Activated CD8-positive, alpha-beta T cell treated with anti-CD3 and anti-CD28 coated beads for 36 hours (primary cell): ENCODE data around the gene HEPACAM. TPM values are rescaled to one million over a fixed set of nuclear protein-coding genes. Genes with fewer than 3 reads are reported as not detected.

Experiments used
- ATAC-seq: fragments of 200-7000 bp; cut with Tn5 transposase; one replicate; pipeline ENCODE4 v1.10.0; 2021; ENCODE audit warnings: mild to moderate bottlenecking, moderate library complexity
- CTCF ChIA-PET: fragments of 350-600 bp; sonication (Branson Sonifier 250); formaldehyde crosslinking; loops from one replicate; lab custom pipeline; 2021; ENCODE audit warnings: antibody characterized with exemption; lab: Charles Lee
- POLR2A ChIA-PET: fragments of 350-600 bp; sonication (Branson Sonifier 250); formaldehyde crosslinking; loops from one replicate; lab custom pipeline; 2021; ENCODE audit warnings: antibody characterized with exemption; lab: Charles Lee
- DNase-seq: peaks from one replicate; pipeline ENCODE4 v3.0.0-alpha.2; 2020
- H3K27ac Mint-ChIP-seq: one replicate; pipeline ENCODE4 v1.8.0; 2021; ENCODE audit warnings: mild to moderate bottlenecking, mixed read lengths
- H3K27me3 Mint-ChIP-seq: one replicate; pipeline ENCODE4 v1.8.0; 2021; ENCODE audit warnings: mixed read lengths
- H3K36me3 Mint-ChIP-seq: one replicate; pipeline ENCODE4 v1.8.0; 2021; ENCODE audit warnings: low read depth, mixed read lengths
- H3K4me1 Mint-ChIP-seq: one replicate; pipeline ENCODE4 v1.8.0; 2021; ENCODE audit warnings: low read depth, mixed read lengths
- H3K4me3 Mint-ChIP-seq: one replicate; pipeline ENCODE4 v1.8.0; 2021; ENCODE audit warnings: mild to moderate bottlenecking, moderate library complexity, mixed read lengths
- H3K9me3 Mint-ChIP-seq: one replicate; pipeline ENCODE4 v1.8.0; 2021; ENCODE audit warnings: mixed read lengths
- CTCF ChIP-seq: fragments of 200-600 bp; IDR thresholded peaks from one replicate; pipeline ENCODE4 v1.8.0; 2022; ENCODE audit warnings: antibody characterized with exemption, mild to moderate bottlenecking
- intact Hi-C: fragments of 100-400 bp; cut with micrococcal nuclease; formaldehyde crosslinking; loops from one replicate; pipeline ENCODE4 v1.10.0; 2022
- total RNA-seq, 2 experiments: library from RNA; stranded (reverse); gene quantifications; one replicate each; pipeline ENCODE4 v1.2.3, GENCODE V29; 2021

HEPACAM gene
- total RNA-seq, 2 experiments from 2014 or later, result 0.11 TPM; not detected in 1

- peak; percentile 93 for ATAC-seq
- H3K9me3 Mint-ChIP-seq, result no peaks in the 10 kb centered on the region
- CTCF ChIA-PET, result interaction anchor here (2.6 kb wide), 1 partner anchor 180 kb away, joined by 19 read pairs; no protein-coding TSS in a partner anchor
- intact Hi-C loops, result loop anchor here (2.0 to 10.0 kb wide), 3 partner anchors 179 to 443 kb away; no protein-coding TSS in a partner anchor
- no peak for DNase-seq
- no peak overlapping the region for H3K27ac Mint-ChIP-seq
- no peak overlapping the region for H3K4me3 Mint-ChIP-seq
- no peaks in the 10 kb centered on the region for H3K36me3 Mint-ChIP-seq
- peak; percentile 62 for TF ChIP-seq CTCF
- H3K4me1 Mint-ChIP-seq, result no peaks in the 10 kb centered on the region
- no peaks in the 10 kb centered on the region for H3K27me3 Mint-ChIP-seq
- POLR2A ChIA-PET, result no interaction called here
These were observed 26.2 kb upstream of the HEPACAM start for GRCh38 chr11:124961972-124962609.

- H3K36me3 Mint-ChIP-seq, result no peaks in the 10 kb centered on the region
- ATAC-seq (no peak), DNase-seq (no peak)
- intact Hi-C loops, result no loop called here
- H3K27me3 Mint-ChIP-seq, result no peaks in the 10 kb centered on the region
- ChIA-PET CTCF (interaction anchor here (1.4 to 4.2 kb wide), 5 partner anchors 20 to 474 kb away, joined by 3 to 21 read pairs (median 6); no protein-coding TSS in a partner anchor), POLR2A (interaction anchor here (1.0 to 2.4 kb wide), 2 partner anchors 21 to 79 kb away, joined by 3 to 10 read pairs; no protein-coding TSS in a partner anchor)
- no peaks in the 10 kb centered on the region for H3K9me3 Mint-ChIP-seq
- H3K4me3 Mint-ChIP-seq, result no peak overlapping the region
- peaks cover 4% of the 10 kb centered on the region for H3K4me1 Mint-ChIP-seq
- H3K27ac Mint-ChIP-seq, result no peak overlapping the region
- no peak for TF ChIP-seq CTCF
These were observed 19.2 kb upstream of the HEPACAM start for GRCh38 chr11:124955035-124955434.

GRCh38 chr11:124954590-124954955 is 18.7 kb upstream of the HEPACAM start:
- DNase-seq (no peak), ATAC-seq (no peak)
- intact Hi-C loops, result no loop called here
- CTCF ChIA-PET, result interaction anchor here (1.0 to 4.2 kb wide), 9 partner anchors 16 to 474 kb away, joined by 3 to 21 read pairs (median 4); no protein-coding TSS in a partner anchor
- TF ChIP-seq CTCF, result no peak
- no peak overlapping the region for H3K27ac Mint-ChIP-seq
- no peaks in the 10 kb centered on the region for H3K36me3 Mint-ChIP-seq
- peaks cover 4% of the 10 kb centered on the region for H3K4me1 Mint-ChIP-seq
- H3K4me3 Mint-ChIP-seq, result no peak overlapping the region
- POLR2A ChIA-PET, result interaction anchor here (0.7 to 2.4 kb wide), 5 partner anchors 11 to 157 kb away, joined by 3 to 10 read pairs (median 3); partner anchors contain the start of gene TMEM218
- H3K27me3 Mint-ChIP-seq, result no peaks in the 10 kb centered on the region
- H3K9me3 Mint-ChIP-seq, result no peaks in the 10 kb centered on the region

GRCh38 chr11:124953753-124954589 is 18.1 kb upstream of the HEPACAM start, which contains the start of gene CCDC15:
Gene CCDC15, plus strand, starts transcription at chr11:124954202. Its CDS starts 531 bp downstream, at chr11:124954733.
- Mint-ChIP-seq H3K4me1 (peaks cover 9% of the 10 kb centered on the region), H3K4me3 (no peak within 1 kb of the TSS), H3K36me3 (peaks cover 3% of the 10 kb centered on the region), H3K9me3 (peaks cover 4% of the 10 kb centered on the region), H3K27ac (no peak within 1 kb of the TSS), H3K27me3 (no peaks in the 10 kb centered on the region)
- TF ChIP-seq CTCF, result no peak
- ChIA-PET POLR2A (interaction anchor here (0.7 to 2.4 kb wide), 11 partner anchors 10 to 159 kb away, joined by 3 to 10 read pairs (median 4); partner anchors contain the start of gene TMEM218), CTCF (interaction anchor here (0.8 to 4.2 kb wide), 15 partner anchors 9 to 475 kb away, joined by 3 to 21 read pairs (median 4); partner anchors contain the start of gene PKNOX2)
- intact Hi-C loops, result loop anchor here (2.0 kb wide), 1 partner anchor 77 kb away; no protein-coding TSS in a partner anchor
- ATAC-seq (peak; percentile 97), DNase-seq (peak; percentile 98)
